Fibroblast of pulmonary artery (primary cell): Measurements from ENCODE around the gene HEPHL1.

Source experiments
- DNase-seq: peaks from one replicate; pipeline ENCODE4 v3.0.0-alpha.2; 2010; ENCODE audit warnings: low read depth
- H3K4me3 ChIP-seq: replicated peaks from 2 replicates; pipeline ENCODE4 v1.5.1; 2011; ENCODE audit warnings: low read depth, mild to moderate bottlenecking, control low read depth, low read length, moderate library complexity
- TF ChIP-seq, protein P1 (sequence below): IDR thresholded peaks from 2 replicates; pipeline ENCODE4 v1.5.1; 2011; ENCODE audit warnings: mild to moderate bottlenecking, control low read depth, low read length, inconsistent platforms; ENCODE audit errors: missing control alignments

Gene HEPHL1

GRCh38 chr11:94023856-94024255 is 2.7 kb downstream of the HEPHL1 start:
- no peak overlapping the region for H3K4me3 ChIP-seq
- TF ChIP-seq, protein P1, sequence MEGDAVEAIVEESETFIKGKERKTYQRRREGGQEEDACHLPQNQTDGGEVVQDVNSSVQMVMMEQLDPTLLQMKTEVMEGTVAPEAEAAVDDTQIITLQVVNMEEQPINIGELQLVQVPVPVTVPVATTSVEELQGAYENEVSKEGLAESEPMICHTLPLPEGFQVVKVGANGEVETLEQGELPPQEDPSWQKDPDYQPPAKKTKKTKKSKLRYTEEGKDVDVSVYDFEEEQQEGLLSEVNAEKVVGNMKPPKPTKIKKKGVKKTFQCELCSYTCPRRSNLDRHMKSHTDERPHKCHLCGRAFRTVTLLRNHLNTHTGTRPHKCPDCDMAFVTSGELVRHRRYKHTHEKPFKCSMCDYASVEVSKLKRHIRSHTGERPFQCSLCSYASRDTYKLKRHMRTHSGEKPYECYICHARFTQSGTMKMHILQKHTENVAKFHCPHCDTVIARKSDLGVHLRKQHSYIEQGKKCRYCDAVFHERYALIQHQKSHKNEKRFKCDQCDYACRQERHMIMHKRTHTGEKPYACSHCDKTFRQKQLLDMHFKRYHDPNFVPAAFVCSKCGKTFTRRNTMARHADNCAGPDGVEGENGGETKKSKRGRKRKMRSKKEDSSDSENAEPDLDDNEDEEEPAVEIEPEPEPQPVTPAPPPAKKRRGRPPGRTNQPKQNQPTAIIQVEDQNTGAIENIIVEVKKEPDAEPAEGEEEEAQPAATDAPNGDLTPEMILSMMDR: no peak
- no peak for DNase-seq

DNA sequence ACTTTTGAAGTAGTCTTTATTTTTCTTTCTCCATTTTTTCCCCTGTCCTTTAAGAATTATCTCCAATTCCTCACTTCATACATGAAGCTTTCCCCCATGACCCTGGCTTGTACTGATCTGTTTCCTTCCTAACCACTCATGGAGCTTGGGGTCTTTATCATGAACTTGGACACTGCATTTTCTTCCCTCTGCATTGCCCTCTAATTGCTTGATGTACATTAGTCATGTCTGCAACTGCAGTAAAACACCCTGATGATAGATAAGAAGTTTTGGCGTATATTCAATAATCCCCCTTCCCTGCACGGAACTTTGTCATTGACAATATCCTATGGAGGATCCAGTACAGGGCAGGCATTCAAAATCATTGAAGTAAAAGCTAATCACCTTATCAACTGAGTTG is 3.4 kb downstream of the HEPHL1 start:
- TF ChIP-seq, protein P1: no peak
- no peak for DNase-seq
- no peak overlapping the region for H3K4me3 ChIP-seq

DNA sequence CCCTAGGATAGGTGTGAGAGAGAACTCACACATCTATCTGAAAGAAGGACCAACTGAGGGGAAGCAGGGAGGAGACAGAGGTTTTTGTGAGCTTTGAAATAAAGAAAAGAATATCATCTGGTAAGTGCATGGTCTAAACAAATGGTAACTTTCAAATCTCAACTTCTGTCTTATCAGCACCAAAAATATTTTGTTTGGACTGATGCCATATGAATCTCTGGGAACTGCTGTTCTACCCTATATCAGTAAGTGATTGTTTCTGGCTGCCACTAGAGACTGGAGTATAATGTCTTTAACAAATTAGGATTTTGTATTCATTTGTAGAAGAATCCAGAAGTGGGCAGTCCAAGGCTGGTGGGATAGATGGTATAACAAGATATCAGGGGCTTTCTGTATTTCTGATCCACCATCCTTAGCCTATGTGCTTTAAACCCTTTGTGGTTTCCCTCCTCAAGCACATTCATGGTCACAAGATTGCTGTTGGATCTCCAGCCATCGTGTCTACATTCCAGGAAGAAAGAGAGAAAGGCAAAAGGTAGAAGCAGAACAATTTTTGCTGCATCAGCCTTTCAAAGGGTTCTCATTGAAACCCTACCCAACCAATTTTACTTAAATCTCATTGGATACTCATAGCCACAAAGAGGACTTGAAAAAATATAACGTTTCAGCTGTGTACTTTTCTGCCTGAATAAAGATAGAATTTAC is 4.7 kb downstream of the HEPHL1 start:
- no peak overlapping the region for H3K4me3 ChIP-seq
- TF ChIP-seq, protein P1: no peak
- DNase-seq: peak; percentile 29

DNA sequence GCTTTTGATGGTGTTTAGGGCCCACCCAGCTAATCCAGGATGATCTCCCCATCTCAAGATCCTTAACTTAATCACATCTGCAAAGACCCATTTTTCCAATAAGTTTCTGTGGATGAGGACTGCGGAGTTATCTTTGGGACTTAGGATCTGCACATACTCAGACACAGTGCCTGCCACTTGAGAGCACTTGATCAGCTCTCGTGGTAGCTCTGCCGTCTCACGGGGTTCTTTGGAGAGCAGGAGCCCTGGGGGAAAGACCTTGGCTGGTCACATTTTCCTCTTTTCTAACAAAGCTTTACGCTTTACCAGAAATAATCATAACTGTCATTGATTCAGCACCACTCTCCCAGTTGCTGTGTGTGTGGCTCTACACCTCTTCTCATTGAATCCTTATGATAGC is 6.1 kb downstream of the HEPHL1 start:
- no peak overlapping the region for H3K4me3 ChIP-seq
- TF ChIP-seq, protein P1: no peak
- no peak for DNase-seq

DNA sequence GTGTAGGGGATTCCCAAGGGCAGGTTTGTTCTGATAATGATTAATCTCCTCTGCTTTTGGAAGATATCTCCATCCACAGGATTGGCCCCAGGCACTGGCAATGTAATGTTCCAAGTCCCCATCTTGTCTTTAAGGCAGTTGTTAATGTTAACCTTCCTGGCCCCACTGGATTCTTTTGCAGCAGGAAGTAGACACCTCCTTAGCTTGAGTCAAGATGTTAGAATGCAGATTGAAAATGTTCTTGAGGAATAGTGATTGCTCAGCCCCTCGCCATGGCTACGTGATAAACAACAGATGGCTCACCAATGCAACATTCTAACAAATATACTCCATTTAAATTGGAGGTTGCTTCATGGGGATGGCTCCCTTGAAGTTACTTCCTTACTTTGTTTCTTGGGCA is 7.3 kb downstream of the HEPHL1 start:
- TF ChIP-seq, protein P1: no peak
- peak; percentile 38 for DNase-seq
- H3K4me3 ChIP-seq: no peak overlapping the region

- no peak for DNase-seq
- TF ChIP-seq, protein P1: no peak
- H3K4me3 ChIP-seq: no peak overlapping the region
These were observed 8.9 kb downstream of the HEPHL1 start for GRCh38 chr11:94030059-94030458.

DNA sequence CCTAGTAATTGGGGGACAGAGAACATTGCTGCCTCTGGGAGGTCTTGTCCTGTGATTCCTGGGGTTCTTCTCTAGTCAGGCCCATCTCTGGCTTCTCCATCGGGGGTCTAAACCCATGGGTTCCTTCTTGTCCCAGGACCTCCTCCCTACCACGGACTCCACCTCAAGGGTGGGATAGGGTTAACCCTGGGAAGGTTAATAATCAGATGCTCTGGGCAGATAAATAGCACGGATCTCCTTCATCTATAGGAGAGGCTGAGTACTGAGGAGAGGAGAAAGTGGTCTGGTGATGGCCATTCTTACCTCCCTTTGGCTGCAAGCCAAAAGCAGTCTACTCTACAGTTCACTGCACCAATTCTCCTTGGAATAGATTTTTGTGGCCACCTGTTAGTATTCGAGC is 10.5 kb downstream of the HEPHL1 start:
- TF ChIP-seq, protein P1: no peak
- DNase-seq: no peak
- no peak overlapping the region for H3K4me3 ChIP-seq
